Muscle layer of duodenum (tissue), 2 donors: Measurements from ENCODE around the gene GNG13.

ENCODE experiments used
- H3K27ac ChIP-seq: one replicate; pipeline ENCODE4 v1.7.0; 2013; ENCODE audit warnings: mild to moderate bottlenecking, low read length
- H3K27me3 ChIP-seq: one replicate; pipeline ENCODE4 v1.7.0; 2013; ENCODE audit warnings: low read depth, mild to moderate bottlenecking, control low read depth, low read length
- H3K36me3 ChIP-seq, 2 donors: one replicate each; pipeline ENCODE4 v1.7.0; 2013; ENCODE audit warnings: low read length in 2 of 2, control low read depth in 1 of 2, mild to moderate bottlenecking in 1 of 2; ENCODE audit not compliant: insufficient read depth in 2 of 2, control insufficient read depth in 1 of 2
- H3K4me1 ChIP-seq, 2 donors: one replicate each; pipeline ENCODE4 v1.7.0; 2013; ENCODE audit warnings: low read length in 2 of 2, mild to moderate bottlenecking in 2 of 2, control low read depth in 1 of 2, moderate library complexity in 1 of 2; ENCODE audit not compliant: insufficient read depth in 2 of 2, control insufficient read depth in 1 of 2
- H3K4me3 ChIP-seq, 2 donors: one replicate each; pipeline ENCODE4 v1.7.0; 2013; ENCODE audit warnings: low read length in 2 of 2, low read depth in 1 of 2, mild to moderate bottlenecking in 1 of 2
- H3K9me3 ChIP-seq, 2 donors: one replicate each; pipeline ENCODE4 v1.7.0; 2013; ENCODE audit warnings: low read length in 2 of 2, control low read depth in 1 of 2, mild to moderate bottlenecking in 1 of 2; ENCODE audit not compliant: control insufficient read depth in 1 of 2
- donor health status: healthy.

Gene GNG13, protein sequence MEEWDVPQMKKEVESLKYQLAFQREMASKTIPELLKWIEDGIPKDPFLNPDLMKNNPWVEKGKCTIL

DNA sequence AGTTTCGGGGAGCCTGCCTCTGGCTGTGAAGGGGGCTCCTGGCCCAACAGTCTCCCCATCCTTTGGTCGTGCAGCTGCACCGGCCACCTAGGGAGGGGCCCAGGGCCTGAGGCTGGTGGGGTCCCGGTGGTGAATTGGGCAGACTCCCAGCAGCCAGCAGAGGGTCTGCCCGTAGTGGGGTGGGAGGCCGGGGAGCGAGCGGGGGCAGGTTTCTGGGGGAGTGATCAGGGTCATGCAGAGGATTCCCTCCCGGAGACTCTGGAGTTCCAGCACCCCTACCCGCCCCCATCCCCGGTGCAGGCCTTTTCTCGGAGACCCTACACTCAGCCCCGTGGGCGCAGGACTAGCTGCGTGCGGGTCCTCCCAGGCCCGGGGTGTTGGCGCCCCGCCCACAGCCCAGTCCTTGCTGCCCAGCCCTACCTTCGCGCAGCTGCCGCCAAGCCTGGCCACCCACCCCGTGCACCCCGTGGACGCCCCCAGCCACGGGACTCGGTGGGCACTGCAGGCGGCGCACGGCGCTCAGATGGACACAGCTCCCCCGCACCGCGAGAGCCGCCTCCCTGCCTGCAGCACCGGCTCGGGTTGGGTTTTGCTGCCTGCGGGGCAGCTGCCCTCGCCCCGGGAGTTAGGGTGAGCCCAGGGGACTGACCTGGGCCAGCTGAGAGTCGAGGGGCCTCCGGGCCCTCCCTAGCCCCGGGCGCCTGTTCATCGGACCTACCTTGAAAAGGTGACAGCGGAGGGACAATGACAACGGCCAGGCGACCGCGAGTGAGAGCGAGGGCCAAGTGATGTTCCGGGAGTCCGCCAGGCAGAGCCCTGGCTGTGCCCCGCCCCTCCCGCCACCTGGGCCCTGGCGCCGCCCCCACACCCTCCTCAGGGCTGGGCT, at the start of gene GNG13:
Gene GNG13, minus strand, starts transcription at position 787 of the 886 bp plus-strand sequence. CDS start 1,657 bp downstream, outside the sequence.
- H3K27me3 ChIP-seq: peaks cover 18% of the 10 kb centered on the region

DNA sequence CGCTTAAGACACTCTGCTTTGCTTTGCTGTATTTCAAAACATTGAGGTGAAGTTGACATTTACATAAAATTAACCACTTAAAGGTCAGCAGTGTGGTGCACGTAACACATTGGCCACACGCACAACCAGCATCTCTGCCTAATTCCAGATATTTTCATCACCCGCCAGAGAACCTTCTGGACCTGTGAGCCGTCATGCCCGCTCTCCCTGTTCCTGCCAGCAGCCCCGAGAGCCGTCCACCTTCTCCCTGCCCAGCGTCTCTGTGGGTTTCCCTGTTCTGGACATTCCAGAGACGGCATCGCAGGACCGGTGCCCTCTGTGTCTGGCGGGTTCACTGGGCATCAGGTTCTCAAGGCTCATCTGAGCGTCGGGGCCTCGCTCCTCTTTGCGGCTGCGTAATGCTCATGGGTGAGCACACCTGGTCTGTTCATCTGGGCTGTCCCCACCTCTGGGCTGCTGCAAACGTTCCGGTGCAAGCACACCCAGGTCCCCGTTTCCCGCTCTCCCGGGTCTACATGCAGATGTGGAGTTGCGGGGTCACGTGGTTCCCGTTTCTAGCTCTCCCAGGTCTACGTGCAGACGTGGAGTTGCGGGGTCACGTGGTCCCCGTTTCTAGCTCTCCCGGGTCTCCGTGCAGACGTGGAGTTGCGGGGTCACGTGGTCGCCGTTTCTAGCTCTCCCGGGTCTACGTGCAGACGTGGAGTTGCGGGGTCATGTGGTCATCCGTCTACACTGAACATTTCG, 48.1 kb upstream of the GNG13 start:
- Histone ChIP-seq H3K27me3 (no peaks in the 10 kb centered on the region), H3K4me3 (no peak overlapping the region), H3K9me3 (no peaks in the 10 kb centered on the region), H3K36me3 (no peaks in the 10 kb centered on the region), H3K4me1 (no peaks in the 10 kb centered on the region), H3K27ac (no peak overlapping the region)

More for the DNA sequence above, at the start of gene GNG13:
- Histone ChIP-seq H3K36me3 (no peaks in the 10 kb centered on the region), H3K27ac (no peak within 1 kb of the TSS), H3K9me3 (no peaks in the 10 kb centered on the region), H3K4me3 (no peak within 1 kb of the TSS), H3K4me1 (peaks cover 0 to 4% of the 10 kb centered on the region in 2 donors)

DNA sequence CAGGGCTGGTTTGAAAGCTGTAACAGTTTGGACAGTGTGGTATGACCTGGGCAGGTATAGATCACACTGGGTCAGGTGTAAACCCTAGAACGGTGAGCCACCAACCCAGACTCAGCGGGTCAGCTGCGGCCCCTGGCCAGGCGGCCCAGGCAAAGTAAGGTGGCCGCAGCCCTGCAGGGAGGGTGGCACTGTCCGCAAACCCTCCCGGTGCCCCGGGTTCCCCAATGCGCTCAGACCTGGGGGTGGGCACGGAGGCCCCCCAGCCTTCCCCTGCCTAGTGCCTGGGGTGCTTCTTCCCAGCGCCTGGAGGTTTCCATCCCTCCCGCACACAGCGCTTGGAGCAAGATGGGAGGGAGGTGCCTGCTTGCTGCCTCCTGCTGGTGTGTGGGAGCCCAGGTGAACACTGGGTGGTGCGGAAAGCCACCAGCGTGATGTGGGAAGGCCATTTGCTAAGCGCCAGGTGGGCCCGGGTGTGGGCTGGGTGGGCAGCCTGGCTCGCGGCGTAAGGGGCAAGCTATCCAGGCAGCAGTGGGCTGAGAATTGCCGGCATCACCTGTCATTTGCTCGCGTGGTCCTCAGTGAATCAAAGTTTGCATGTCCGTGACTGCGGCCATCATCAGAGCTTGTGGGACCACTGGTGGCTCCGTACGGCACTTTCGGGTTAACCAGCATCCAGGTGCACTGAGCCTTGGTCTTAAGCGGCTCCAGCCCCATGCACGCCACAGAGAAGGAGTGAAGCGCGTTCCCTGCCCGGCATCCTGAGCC, 47.3 kb upstream of the GNG13 start:
- no peaks in the 10 kb centered on the region for H3K4me1 ChIP-seq
- no peaks in the 10 kb centered on the region for H3K36me3 ChIP-seq
- no peak overlapping the region for H3K27ac ChIP-seq
- no peak overlapping the region for H3K4me3 ChIP-seq
- H3K27me3 ChIP-seq: no peaks in the 10 kb centered on the region
- no peaks in the 10 kb centered on the region for H3K9me3 ChIP-seq

- Histone ChIP-seq H3K27ac (no peak overlapping the region), H3K4me3 (no peak overlapping the region), H3K9me3 (no peaks in the 10 kb centered on the region), H3K36me3 (no peaks in the 10 kb centered on the region), H3K27me3 (no peaks in the 10 kb centered on the region), H3K4me1 (no peaks in the 10 kb centered on the region)
These were observed 46.6 kb upstream of the GNG13 start for GRCh38 chr16:847151-847550.

GRCh38 chr16:845351-845745, 44.8 kb upstream of the GNG13 start:
- Histone ChIP-seq H3K4me1 (no peaks in the 10 kb centered on the region), H3K9me3 (no peaks in the 10 kb centered on the region), H3K27me3 (no peaks in the 10 kb centered on the region), H3K27ac (no peak overlapping the region), H3K4me3 (no peak overlapping the region), H3K36me3 (no peaks in the 10 kb centered on the region)

GRCh38 chr16:844638-845350, 44.3 kb upstream of the GNG13 start:
- Histone ChIP-seq H3K9me3 (no peaks in the 10 kb centered on the region), H3K27ac (no peak overlapping the region), H3K36me3 (no peaks in the 10 kb centered on the region), H3K27me3 (no peaks in the 10 kb centered on the region), H3K4me3 (no peak overlapping the region), H3K4me1 (no peaks in the 10 kb centered on the region)

DNA sequence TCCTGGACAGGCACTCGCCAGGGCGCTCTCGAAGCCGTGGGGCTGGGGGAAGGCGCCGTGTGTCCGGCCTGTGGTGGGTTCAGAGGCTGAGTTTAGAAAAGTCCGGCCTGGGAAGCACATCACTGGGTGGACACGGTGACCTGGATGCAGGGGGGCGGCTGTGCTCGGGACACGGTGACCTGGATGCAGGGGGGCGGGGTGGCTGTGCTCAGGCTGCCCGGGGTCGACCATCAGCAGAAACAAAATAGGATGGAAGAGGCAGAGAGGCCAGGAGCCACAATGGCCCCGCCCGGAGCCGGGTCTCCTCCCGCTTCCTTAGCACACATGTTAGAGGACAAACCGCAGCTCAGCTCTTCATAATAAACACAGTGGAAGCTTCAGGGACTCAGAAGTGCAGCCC, 43.2 kb upstream of the GNG13 start:
- Histone ChIP-seq H3K36me3 (no peaks in the 10 kb centered on the region), H3K27me3 (no peaks in the 10 kb centered on the region), H3K4me1 (no peaks in the 10 kb centered on the region), H3K4me3 (no peak overlapping the region), H3K27ac (no peak overlapping the region), H3K9me3 (no peaks in the 10 kb centered on the region)

DNA sequence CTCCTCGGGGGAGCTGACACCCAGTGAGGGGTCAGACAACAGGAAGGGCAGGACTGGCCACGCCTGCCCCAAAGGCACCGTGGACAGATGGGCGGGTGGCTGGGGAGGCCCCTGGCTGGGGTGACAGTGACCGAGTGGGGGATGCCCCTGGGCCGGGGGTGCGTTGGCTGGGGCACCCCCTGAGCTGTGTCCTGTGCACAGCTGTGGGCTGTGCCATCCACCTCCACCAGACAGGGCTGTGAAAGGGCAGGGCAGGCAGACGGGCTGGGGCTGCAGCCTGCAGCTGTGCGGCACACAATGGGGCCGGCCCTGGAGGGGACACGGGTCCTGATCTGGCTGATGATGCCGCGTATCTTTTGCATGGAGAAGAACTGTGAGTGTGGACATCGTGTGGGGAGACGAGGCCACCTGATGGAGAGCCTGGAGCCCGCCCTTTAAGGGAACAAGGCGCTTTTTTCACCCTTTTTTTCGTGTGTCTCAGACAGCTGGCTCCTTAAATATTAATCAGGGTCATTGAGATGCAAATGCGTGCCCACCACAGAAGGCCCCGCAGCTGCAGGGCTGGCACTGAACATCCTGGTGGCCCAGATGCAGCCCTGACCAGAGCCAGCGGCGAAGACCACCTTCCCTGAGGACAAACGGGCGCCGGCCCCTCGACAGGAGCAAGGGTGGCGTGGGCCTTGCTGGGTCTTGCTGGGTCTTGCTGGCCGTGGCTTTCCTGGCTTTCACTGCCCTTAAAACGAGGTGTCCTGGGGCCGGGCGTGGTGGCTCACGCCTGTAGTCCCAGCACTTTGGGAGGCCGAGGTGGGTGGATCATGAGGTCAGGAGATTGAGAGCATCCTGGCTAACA, 42.4 kb upstream of the GNG13 start:
- Histone ChIP-seq H3K9me3 (no peaks in the 10 kb centered on the region), H3K36me3 (no peaks in the 10 kb centered on the region), H3K4me1 (no peaks in the 10 kb centered on the region), H3K4me3 (no peak overlapping the region), H3K27ac (no peak overlapping the region), H3K27me3 (no peaks in the 10 kb centered on the region)

DNA sequence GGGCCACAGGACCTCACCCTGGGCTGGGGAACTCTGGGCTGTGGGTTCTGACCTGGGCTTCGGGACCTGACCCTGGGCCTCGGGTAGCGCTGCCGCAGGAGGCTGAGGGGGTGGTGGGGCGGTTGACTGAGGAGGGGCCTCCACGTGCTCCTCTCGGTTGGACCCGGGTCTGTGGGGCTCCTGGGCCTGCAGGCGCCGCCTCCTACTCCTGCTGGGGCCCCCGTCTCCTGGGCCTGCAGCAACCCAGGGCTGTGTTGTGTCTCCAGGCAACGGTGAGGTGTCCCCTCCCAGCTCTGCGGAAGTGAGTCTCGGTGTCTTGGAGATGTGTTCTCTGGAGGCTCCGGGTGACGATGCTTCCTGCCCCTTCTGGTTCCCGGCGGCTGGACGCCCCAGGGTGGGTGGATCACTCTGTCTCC, 41.5 kb upstream of the GNG13 start:
- H3K27me3 ChIP-seq: no peaks in the 10 kb centered on the region

DNA sequence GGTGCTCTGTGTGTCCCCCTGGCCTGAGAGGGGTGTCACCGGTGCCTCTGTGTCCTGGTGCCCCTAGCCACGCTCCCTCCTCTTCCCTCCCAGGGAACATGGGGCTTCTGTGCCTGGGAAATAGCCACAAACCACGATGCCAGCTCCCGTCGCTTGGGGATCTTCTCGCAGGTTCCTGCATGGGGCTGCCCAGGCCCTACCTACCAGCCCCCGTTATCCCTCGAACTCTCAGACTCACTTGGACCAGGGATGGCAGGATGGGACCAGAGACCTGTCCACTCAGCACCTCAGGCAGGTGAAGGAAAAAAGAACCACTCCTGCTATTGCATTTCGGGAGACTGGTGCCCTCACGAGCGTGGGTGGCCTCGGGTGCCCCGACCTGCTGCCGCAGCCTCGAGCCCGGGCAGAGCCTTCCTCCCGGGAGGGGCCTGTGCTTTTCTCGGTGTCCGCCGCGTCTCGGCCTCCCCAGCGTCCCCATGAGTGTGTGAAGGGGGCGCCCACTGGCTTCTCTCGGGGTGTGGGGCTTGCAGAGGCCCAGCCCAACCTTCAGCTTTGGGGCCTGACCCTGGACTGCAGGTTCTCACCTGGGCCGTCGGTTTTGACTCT, 41.0 kb upstream of the GNG13 start:
- H3K9me3 ChIP-seq: peaks cover 1 to 6% of the 10 kb centered on the region in 2 donors

More for the DNA sequence above, 41.5 kb upstream of the GNG13 start:
- no peaks in the 10 kb centered on the region for H3K4me1 ChIP-seq
- H3K36me3 ChIP-seq: no peaks in the 10 kb centered on the region
- H3K27ac ChIP-seq: no peak overlapping the region
- no peak overlapping the region for H3K4me3 ChIP-seq
- peaks cover 0 to under 1% of the 10 kb centered on the region in 2 donors for H3K9me3 ChIP-seq

More for the DNA sequence above, 41.0 kb upstream of the GNG13 start:
- Histone ChIP-seq H3K4me1 (no peaks in the 10 kb centered on the region), H3K4me3 (no peak overlapping the region), H3K27ac (no peak overlapping the region), H3K36me3 (no peaks in the 10 kb centered on the region), H3K27me3 (no peaks in the 10 kb centered on the region)
